Activated T-cell treated with anti-CD3 and anti-CD28 coated beads, Interleukin-2, amount 50 U/mL, for 72 hours (primary cell): ENCODE results near the gene C4B. TPM values are rescaled to one million over a fixed set of nuclear protein-coding genes. Genes with fewer than 3 reads are reported as not detected.
"Not testable (repeated sequence)": the region's sequence is repeated elsewhere in the genome, so short reads cannot be mapped to it uniquely, and the experiment has no call there.

Experiments used
- ATAC-seq, 2 donors: fragments of 150-1000 bp; cut with Tn5 transposase; replicated peaks in 1 of 2; 2 replicates each; pipeline ENCODE4 v1.10.0; 2021; ENCODE audit warnings: moderate library complexity in 2 of 2, mild to moderate bottlenecking in 1 of 2
- DNase-seq, 2 donors: peaks; one replicate each; pipeline ENCODE4 v3.0.0; 2021 to 2022; ENCODE audit warnings: mixed read lengths in 1 of 2
- H3K27ac Mint-ChIP-seq: one replicate; pipeline ENCODE4 v1.8.0; 2022; ENCODE audit warnings: mild to moderate bottlenecking, moderate library complexity, mixed read lengths
- H3K27me3 Mint-ChIP-seq: one replicate; pipeline ENCODE4 v1.8.0; 2022; ENCODE audit warnings: low read depth, mixed read lengths
- H3K36me3 Mint-ChIP-seq, 2 donors: one replicate each; pipeline ENCODE4 v1.8.0; 2022; ENCODE audit warnings: mixed read lengths in 2 of 2, mild to moderate bottlenecking in 1 of 2; ENCODE audit not compliant: insufficient read depth in 2 of 2
- H3K4me1 Mint-ChIP-seq: one replicate; pipeline ENCODE4 v1.8.0; 2022; ENCODE audit warnings: low read depth, mixed read lengths
- H3K4me3 Mint-ChIP-seq, 2 donors: one replicate each; pipeline ENCODE4 v1.8.0; 2022; ENCODE audit warnings: mild to moderate bottlenecking in 2 of 2, mixed read lengths in 2 of 2, moderate library complexity in 2 of 2
- H3K9me3 Mint-ChIP-seq, 2 donors: one replicate each; pipeline ENCODE4 v1.8.0; 2022; ENCODE audit warnings: mixed read lengths in 2 of 2
- total RNA-seq, 2 donors: library from RNA; stranded (reverse); gene quantifications; one replicate each; pipeline ENCODE4 v1.2.3, GENCODE V29; 2022

Gene C4B
- 1 to 10 TPM; 4.9 to 6.4 TPM for total RNA-seq

- not testable (repeated sequence) for ATAC-seq, H3K4me3 Mint-ChIP-seq, H3K36me3 Mint-ChIP-seq, H3K27ac Mint-ChIP-seq, H3K27me3 Mint-ChIP-seq, H3K4me1 Mint-ChIP-seq, H3K9me3 Mint-ChIP-seq, DNase-seq
Measured at GRCh38 chr6:32014547-32014946, at the start of gene C4B. Gene C4B (plus strand): TSS chr6:32014795. CDS start chr6:32014846, 51 bp downstream.

DNA sequence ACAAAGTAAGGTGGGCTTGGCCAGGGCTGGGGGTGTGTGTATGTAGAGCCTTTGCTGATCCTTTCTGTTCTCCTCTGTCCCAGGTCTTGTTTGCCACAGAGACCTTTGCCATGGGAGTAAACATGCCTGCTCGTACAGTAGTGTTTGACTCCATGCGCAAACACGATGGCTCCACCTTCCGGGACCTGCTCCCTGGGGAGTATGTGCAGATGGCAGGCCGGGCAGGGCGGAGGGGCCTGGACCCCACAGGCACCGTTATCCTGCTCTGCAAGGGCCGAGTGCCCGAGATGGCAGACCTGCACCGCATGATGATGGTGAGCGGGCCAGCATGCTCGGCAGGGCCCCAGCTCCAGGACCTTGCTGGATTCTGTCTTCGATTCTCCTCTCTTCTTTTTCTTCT, 48.9 kb upstream of the C4B start:
- Mint-ChIP-seq H3K36me3 (peaks cover 3 to 13% of the 10 kb centered on the region in 2 donors), H3K4me1 (peaks cover 30% of the 10 kb centered on the region), H3K4me3 (no peak overlapping the region), H3K27ac (no peak overlapping the region), H3K9me3 (no peaks in the 10 kb centered on the region), H3K27me3 (no peaks in the 10 kb centered on the region)
- no peak for DNase-seq
- ATAC-seq = no peak

- Mint-ChIP-seq H3K4me3 (no peak overlapping the region), H3K4me1 (peaks cover 28% of the 10 kb centered on the region), H3K27ac (no peak overlapping the region), H3K27me3 (no peaks in the 10 kb centered on the region), H3K9me3 (no peaks in the 10 kb centered on the region), H3K36me3 (peaks cover 3 to 13% of the 10 kb centered on the region in 2 donors)
- no peak for ATAC-seq
- no peak for DNase-seq
Measured at GRCh38 chr6:31966506-31966905, 48.1 kb upstream of the C4B start.

DNA sequence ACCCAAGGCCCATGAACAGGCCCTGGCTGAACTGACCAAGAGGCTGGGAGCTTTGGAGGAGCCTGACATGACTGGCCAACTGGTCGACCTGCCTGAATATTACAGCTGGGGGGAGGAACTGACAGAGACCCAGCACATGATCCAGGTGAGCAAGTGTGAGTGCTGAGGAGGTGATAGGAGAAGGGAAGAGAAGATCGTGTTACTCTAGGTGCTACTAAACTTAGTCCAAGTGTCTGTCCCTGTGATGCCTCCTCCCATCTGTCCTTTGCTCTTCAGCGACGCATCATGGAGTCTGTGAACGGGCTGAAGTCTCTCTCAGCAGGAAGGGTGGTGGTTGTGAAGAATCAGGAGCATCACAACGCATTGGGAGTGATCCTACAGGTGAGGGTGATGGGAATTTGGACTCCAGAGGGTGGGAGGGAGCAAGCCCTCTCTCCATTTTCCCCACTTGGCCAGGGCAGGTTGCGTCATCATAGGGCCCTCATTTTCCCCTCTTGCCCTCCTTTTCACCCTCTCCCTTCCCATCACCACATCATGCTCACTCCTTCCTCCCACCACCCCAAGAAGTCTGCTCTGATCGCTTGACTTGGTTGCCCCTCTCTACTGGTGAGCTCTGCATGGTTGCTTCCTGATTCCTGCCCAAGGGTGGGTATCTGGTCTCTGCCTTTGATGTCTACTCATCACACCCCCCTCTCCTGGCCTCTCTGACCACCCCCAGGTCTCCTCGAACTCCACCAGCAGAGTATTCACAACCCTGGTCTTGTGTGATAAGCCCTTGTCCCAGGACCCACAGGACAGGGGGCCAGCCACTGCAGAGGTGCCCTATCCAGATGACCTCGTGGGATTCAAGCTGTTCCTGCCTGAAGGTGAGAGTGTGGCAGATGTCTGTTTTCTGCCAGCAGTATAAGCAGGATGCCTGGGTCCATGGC, 47.3 kb upstream of the C4B start:
- no peaks in the 10 kb centered on the region for H3K9me3 Mint-ChIP-seq
- H3K4me3 Mint-ChIP-seq = no peak overlapping the region
- DNase-seq = no peak
- peaks cover 2 to 13% of the 10 kb centered on the region in 2 donors for H3K36me3 Mint-ChIP-seq
- no peak for ATAC-seq
- H3K4me1 Mint-ChIP-seq = peaks cover 22% of the 10 kb centered on the region
- peak overlapping the region; percentile 16 for H3K27ac Mint-ChIP-seq
- no peaks in the 10 kb centered on the region for H3K27me3 Mint-ChIP-seq

DNA sequence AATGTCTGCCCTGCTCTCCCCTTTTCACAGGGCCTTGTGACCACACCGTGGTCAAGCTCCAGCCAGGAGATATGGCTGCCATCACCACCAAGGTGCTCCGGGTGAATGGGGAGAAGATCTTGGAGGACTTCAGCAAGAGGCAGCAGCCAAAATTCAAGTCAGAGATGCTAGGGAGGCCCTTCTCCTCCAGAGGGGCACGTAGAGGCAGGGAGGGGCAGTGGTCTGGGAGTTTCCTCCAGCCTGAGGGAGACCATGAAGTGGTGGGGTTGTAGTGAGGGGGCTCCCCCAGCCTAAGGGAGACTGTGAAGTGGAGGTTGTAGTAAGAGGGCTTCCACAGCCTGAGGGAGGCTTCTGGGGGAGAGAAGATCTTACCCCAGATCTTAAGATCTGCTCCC, 46.7 kb upstream of the C4B start:
- ATAC-seq = no peak
- Mint-ChIP-seq H3K4me1 (peaks cover 25% of the 10 kb centered on the region), H3K9me3 (no peaks in the 10 kb centered on the region), H3K36me3 (peaks cover 2 to 13% of the 10 kb centered on the region in 2 donors), H3K27ac (no peak overlapping the region), H3K4me3 (no peak overlapping the region), H3K27me3 (no peaks in the 10 kb centered on the region)
- DNase-seq = no peak

- Mint-ChIP-seq H3K36me3 (peaks cover 2 to 13% of the 10 kb centered on the region in 2 donors), H3K9me3 (no peaks in the 10 kb centered on the region), H3K27ac (no peak overlapping the region), H3K4me1 (peaks cover 29% of the 10 kb centered on the region), H3K4me3 (no peak overlapping the region), H3K27me3 (no peaks in the 10 kb centered on the region)
- DNase-seq (no peak), ATAC-seq (no peak)
Measured at GRCh38 chr6:31968326-31968725, 46.3 kb upstream of the C4B start.

DNA sequence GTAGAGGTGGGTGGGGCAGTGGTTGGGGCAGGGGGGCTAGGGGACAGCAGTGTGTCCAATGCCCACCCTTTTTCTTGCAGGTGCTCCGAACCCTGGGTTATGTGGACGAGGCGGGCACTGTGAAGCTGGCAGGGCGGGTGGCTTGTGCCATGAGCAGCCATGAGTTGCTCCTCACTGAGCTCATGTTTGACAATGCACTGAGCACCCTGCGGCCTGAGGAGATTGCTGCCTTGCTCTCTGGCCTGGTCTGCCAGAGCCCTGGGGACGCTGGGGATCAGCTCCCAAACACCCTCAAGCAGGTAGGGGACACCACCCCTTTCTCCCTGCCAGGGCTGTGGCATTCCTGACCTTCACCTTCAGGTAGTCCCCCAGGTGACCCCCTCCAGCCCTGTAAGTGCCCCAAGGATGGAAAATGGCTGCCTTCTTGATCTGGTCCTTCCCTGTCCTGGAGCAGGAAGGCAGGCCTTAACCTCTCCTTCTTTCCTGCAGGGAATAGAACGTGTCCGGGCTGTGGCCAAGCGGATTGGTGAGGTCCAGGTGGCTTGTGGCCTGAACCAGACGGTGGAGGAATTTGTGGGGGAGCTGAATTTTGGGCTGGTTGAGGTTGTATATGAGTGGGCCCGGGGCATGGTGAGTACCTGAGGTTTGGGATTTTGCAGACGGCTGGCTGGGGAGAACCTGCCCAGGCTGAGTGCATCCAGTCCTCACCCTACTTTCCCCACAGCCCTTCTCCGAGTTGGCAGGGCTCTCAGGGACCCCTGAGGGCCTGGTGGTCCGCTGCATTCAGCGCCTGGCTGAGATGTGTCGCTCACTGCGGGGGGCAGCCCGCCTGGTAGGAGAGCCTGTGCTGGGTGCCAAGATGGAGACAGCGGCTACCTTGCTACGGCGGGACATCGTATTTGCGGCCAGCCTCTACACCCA, 45.5 kb upstream of the C4B start:
- H3K27me3 Mint-ChIP-seq = no peaks in the 10 kb centered on the region
- H3K9me3 Mint-ChIP-seq = no peaks in the 10 kb centered on the region
- peaks cover 36% of the 10 kb centered on the region for H3K4me1 Mint-ChIP-seq
- DNase-seq = no peak
- H3K36me3 Mint-ChIP-seq = peaks cover 2 to 9% of the 10 kb centered on the region in 2 donors
- H3K27ac Mint-ChIP-seq = peak overlapping the region; percentile 89
- no peak for ATAC-seq
- peak overlapping the region; percentile 86 to 91 for H3K4me3 Mint-ChIP-seq

DNA sequence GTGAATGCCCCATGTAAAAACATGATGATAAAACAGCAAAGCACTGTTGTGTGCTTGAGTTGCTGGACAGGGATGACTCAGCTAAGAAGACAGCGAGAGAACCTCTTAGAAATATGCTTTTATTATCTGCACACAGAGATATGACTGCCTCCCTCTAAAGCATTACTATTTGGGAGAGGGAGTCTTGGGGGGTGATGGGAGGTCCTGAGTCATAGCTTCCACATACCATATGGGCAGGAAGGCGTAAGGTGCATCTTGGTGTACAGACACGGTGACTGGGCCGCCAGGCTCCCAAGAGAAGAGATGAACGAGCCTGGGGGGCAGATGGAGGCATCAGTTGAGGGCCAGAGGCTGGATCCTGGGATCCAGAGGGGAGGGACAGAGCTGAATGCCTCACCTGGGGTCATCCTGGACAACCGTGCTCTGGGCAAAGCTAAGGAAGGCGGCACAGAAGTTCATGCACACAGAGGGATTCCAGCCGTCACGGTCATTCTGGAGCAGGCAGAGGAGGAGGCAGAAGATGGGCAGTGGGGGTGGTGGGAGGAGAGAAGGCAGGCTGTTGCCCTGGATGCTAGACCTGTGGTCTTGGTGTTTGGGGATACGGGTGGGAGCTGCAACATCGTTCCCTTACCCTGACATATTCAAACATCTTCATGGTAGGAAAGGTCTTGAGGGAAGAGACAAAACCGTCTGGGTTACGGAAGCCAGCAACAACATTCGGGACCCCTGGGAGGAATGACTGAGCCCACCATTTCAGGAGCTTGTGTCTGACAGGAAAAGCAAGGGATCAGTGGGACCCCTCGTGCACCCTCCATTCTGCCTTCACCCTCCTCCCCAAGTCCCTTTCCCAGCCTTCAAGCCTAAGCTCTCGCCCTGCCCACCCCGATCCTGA, 44.6 kb upstream of the C4B start:
- ATAC-seq = no peak
- no peak for DNase-seq
- Mint-ChIP-seq H3K36me3 (peaks cover 2 to 9% of the 10 kb centered on the region in 2 donors), H3K27me3 (no peaks in the 10 kb centered on the region), H3K4me1 (peaks cover 43% of the 10 kb centered on the region), H3K27ac (peak overlapping the region; percentile 89), H3K4me3 (peak overlapping the region; percentile 86 to 91), H3K9me3 (no peaks in the 10 kb centered on the region)

DNA sequence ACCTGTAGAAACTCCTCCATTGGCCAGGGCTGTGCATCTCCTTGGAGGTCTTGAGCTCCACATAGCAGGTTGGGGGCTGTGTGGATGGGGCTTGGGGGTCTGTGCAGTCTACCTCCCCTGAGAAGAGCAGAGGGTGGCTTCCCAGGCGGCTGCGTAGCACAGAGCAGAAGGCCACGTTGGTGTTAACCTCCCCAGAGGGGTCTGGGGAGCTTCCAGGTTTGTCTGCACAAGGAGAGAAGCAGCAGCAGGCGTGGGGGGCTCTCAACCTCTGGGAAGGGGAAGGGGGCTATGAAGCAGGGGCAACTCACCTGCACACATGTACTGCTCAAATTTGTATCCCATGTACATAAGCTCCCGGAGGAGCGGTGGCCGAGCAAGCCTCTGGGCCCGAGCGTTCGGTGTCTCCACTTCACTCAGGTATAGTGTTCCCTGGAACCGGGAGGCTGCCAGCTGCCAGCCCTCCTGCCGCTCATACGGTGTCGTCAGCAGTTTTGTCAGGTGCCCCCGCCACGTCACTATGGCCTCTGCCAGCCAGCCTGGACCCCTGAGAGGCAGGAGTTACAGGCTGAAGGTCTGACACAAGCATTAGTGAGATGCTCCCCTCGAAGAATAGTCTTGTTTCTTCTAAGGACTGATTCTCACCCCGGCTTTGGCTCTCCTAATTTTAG, 43.9 kb upstream of the C4B start:
- Mint-ChIP-seq H3K36me3 (peaks cover 2 to 7% of the 10 kb centered on the region in 2 donors), H3K27ac (peak overlapping the region; percentile 94), H3K4me1 (peaks cover 43% of the 10 kb centered on the region), H3K27me3 (no peaks in the 10 kb centered on the region), H3K4me3 (peak overlapping the region; percentile 86 to 91), H3K9me3 (no peaks in the 10 kb centered on the region)
- no peak for DNase-seq
- ATAC-seq = no peak

- Mint-ChIP-seq H3K27me3 (no peaks in the 10 kb centered on the region), H3K27ac (peak overlapping the region; percentile 94), H3K9me3 (no peaks in the 10 kb centered on the region), H3K4me3 (peak overlapping the region; percentile 86 to 91), H3K36me3 (peaks cover 2 to 6% of the 10 kb centered on the region in 2 donors), H3K4me1 (peaks cover 43% of the 10 kb centered on the region)
- no peak for ATAC-seq
- DNase-seq = no peak
Measured at GRCh38 chr6:31971279-31971992, 43.2 kb upstream of the C4B start.

- ATAC-seq (peak; percentile 94 to 97), DNase-seq (peak; percentile 98)
- peak within 1 kb of the TSS; percentile 94 for H3K27ac Mint-ChIP-seq
- no peaks in the 10 kb centered on the region for H3K27me3 Mint-ChIP-seq
- H3K4me3 Mint-ChIP-seq = peak within 1 kb of the TSS; percentile 86 to 91
- no peaks in the 10 kb centered on the region for H3K9me3 Mint-ChIP-seq
- H3K4me1 Mint-ChIP-seq = peaks cover 43% of the 10 kb centered on the region
- H3K36me3 Mint-ChIP-seq = peaks cover 2 to 6% of the 10 kb centered on the region in 2 donors
Measured at GRCh38 chr6:31971993-31972708, 42.4 kb upstream of the C4B start, which contains the start of gene DXO. Gene DXO (minus strand): TSS chr6:31972138. CDS start chr6:31971675, 463 bp downstream.
